Vagina (tissue), 2 donors: ENCODE measurements around the gene DGKB.

Experiments
- CTCF ChIP-seq, 3 experiments: fragments of 450-650 bp in 2 of 3; fragments of 200-600 bp in 1 of 3; sonication (generic) in 1 of 3; IDR thresholded peaks; one replicate each; pipeline ENCODE4 v1.5.1; 2017 to 2019; ENCODE audit warnings: antibody characterized with exemption in 3 of 3, mild to moderate bottlenecking in 2 of 3, moderate library complexity in 2 of 3
- POLR2AphosphoS5 ChIP-seq, 2 donors: sonication (generic); formaldehyde crosslinking; IDR thresholded peaks; one replicate each; pipeline ENCODE4 v1.9.0; 2017; ENCODE audit warnings: antibody characterized with exemption in 2 of 2, mild to moderate bottlenecking in 2 of 2, low read depth in 1 of 2; ENCODE audit not compliant: insufficient read depth in 1 of 2

GRCh38 chr7:14446829-14447228 is 455.7 kb downstream of the DGKB start:
- TF ChIP-seq CTCF (IDR thresholded peaks at IDR 0.05) (no peak), POLR2AphosphoS5 (IDR thresholded peaks at IDR 0.05; ENCODE audit: insufficient read depth in 1 of 2, low read depth in 1 of 2) (no peak)
